ENCODE results near the gene FAM81A.

Gene FAM81A

DNA sequence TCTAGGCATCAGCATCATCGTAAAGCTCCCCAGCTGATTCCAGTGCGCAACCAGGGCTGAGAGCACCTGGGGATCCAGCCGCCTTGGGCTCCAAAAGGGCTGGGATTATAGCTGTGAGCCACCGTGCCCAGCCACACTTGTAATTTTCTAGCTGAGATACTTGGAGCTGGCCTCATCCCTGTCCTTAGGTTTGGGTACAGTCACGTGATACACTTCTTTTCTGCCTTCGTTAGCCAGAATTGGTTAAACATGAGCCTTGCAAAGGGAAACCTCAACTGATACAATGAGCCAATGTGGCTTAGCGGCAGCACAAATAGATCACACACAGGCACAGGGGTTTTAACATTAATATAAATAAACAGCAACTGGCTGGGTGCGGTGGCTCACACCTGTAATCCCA, 103.8 kb downstream of the FAM81A start:
- Histone ChIP-seq H3K4me3 (ENCODE audit: low read length) (no peak overlapping the region), H3K4me1 (ENCODE audit: low read length) (peaks cover 74% of the 10 kb centered on the region), H2AFZ (ENCODE audit: low read depth, low read length) (no peak overlapping the region), H3K79me2 (ENCODE audit: low read length) (0 out of 2 replicates have a peak, but pooled peaks cover 4% of the 10 kb centered on the region), H3K9me3 (ENCODE audit: insufficient read depth, low read length) (no peaks in the 10 kb centered on the region), H3K4me2 (ENCODE audit: low read length) (no peak overlapping the region), H4K20me1 (ENCODE audit: insufficient read depth, low read length) (no peaks in the 10 kb centered on the region), H3K9ac (ENCODE audit: low read length) (no peak overlapping the region), H3K36me3 (replicated peaks; ENCODE audit: low read depth, low read length) (no peaks in the 10 kb centered on the region), H3K27me3 (ENCODE audit: low read depth, low read length) (no peaks in the 10 kb centered on the region), H3K27ac (ENCODE audit: low read length) (no peak overlapping the region)
- no peak for TF ChIP-seq EZH2phosphoT487 (IDR thresholded peaks at IDR 0.05; ENCODE audit: low read depth)
- no peak for TF ChIP-seq CTCF (IDR thresholded peaks at IDR 0.05; ENCODE audit: low read depth, low read length)

GRCh38 chr15:59543721-59544547, 105.9 kb downstream of the FAM81A start:
- H3K27ac ChIP-seq (ENCODE audit: low read length): peak overlapping the region; percentile 98
- peaks cover 8% of the 10 kb centered on the region for H3K36me3 ChIP-seq (replicated peaks; ENCODE audit: low read depth, low read length)
- H3K9ac ChIP-seq (ENCODE audit: low read length): peak overlapping the region; percentile 96
- no peaks in the 10 kb centered on the region for H3K9me3 ChIP-seq (ENCODE audit: insufficient read depth, low read length)
- H3K4me3 ChIP-seq (ENCODE audit: low read length): peak overlapping the region; percentile 81
- 0 out of 2 replicates have a peak, but pooled peaks cover 4% of the 10 kb centered on the region for H3K79me2 ChIP-seq (ENCODE audit: low read length)
- peak overlapping the region; percentile 47 for H2AFZ ChIP-seq (ENCODE audit: low read depth, low read length)
- peaks cover 56% of the 10 kb centered on the region for H3K4me1 ChIP-seq (ENCODE audit: low read length)
- TF ChIP-seq EZH2phosphoT487 (IDR thresholded peaks at IDR 0.05; ENCODE audit: low read depth) (no peak), CTCF (IDR thresholded peaks at IDR 0.05; ENCODE audit: low read depth, low read length) (peak; percentile 21; the same call in 1 of the 2 replicates)
- no peaks in the 10 kb centered on the region for H4K20me1 ChIP-seq (ENCODE audit: insufficient read depth, low read length)
- no peaks in the 10 kb centered on the region for H3K27me3 ChIP-seq (ENCODE audit: low read depth, low read length)
- peak overlapping the region; percentile 97 for H3K4me2 ChIP-seq (ENCODE audit: low read length)

- Histone ChIP-seq H3K4me1 (ENCODE audit: low read length) (peaks cover 51% of the 10 kb centered on the region), H3K4me3 (ENCODE audit: low read length) (no peak overlapping the region), H3K36me3 (replicated peaks; ENCODE audit: low read depth, low read length) (peaks cover 9% of the 10 kb centered on the region), H3K79me2 (ENCODE audit: low read length) (0 out of 2 replicates have a peak, but pooled peaks cover 4% of the 10 kb centered on the region), H3K4me2 (ENCODE audit: low read length) (no peak overlapping the region), H3K27me3 (ENCODE audit: low read depth, low read length) (no peaks in the 10 kb centered on the region), H3K9me3 (ENCODE audit: insufficient read depth, low read length) (no peaks in the 10 kb centered on the region), H2AFZ (ENCODE audit: low read depth, low read length) (no peak overlapping the region), H4K20me1 (ENCODE audit: insufficient read depth, low read length) (no peaks in the 10 kb centered on the region), H3K9ac (ENCODE audit: low read length) (no peak overlapping the region), H3K27ac (ENCODE audit: low read length) (no peak overlapping the region)
- no peak for TF ChIP-seq EZH2phosphoT487 (IDR thresholded peaks at IDR 0.05; ENCODE audit: low read depth)
- no peak for TF ChIP-seq CTCF (IDR thresholded peaks at IDR 0.05; ENCODE audit: low read depth, low read length)
These were observed 107.6 kb downstream of the FAM81A start for GRCh38 chr15:59545573-59545972.

GRCh38 chr15:59548501-59549226, 110.7 kb downstream of the FAM81A start:
- Histone ChIP-seq H4K20me1 (ENCODE audit: insufficient read depth, low read length) (no peaks in the 10 kb centered on the region), H3K9me3 (ENCODE audit: insufficient read depth, low read length) (no peaks in the 10 kb centered on the region), H3K79me2 (ENCODE audit: low read length) (0 out of 2 replicates have a peak, but pooled peaks cover 4% of the 10 kb centered on the region), H3K4me2 (ENCODE audit: low read length) (no peak overlapping the region), H3K27ac (ENCODE audit: low read length) (no peak overlapping the region), H3K4me1 (ENCODE audit: low read length) (peaks cover 29% of the 10 kb centered on the region), H3K9ac (ENCODE audit: low read length) (no peak overlapping the region), H3K27me3 (ENCODE audit: low read depth, low read length) (no peaks in the 10 kb centered on the region), H3K36me3 (replicated peaks; ENCODE audit: low read depth, low read length) (peaks cover 9% of the 10 kb centered on the region), H2AFZ (ENCODE audit: low read depth, low read length) (no peak overlapping the region), H3K4me3 (ENCODE audit: low read length) (no peak overlapping the region)
- TF ChIP-seq EZH2phosphoT487 (IDR thresholded peaks at IDR 0.05; ENCODE audit: low read depth) (no peak), CTCF (IDR thresholded peaks at IDR 0.05; ENCODE audit: low read depth, low read length) (no peak)

All from OCI-LY3 (cell line).